ENCODE measurements around the gene BCAS3. TPM values are rescaled to one million over a fixed set of nuclear protein-coding genes. Genes with fewer than 3 reads are reported as not detected.

The BCAS3 gene
- total and polyA plus RNA-seq, 2 donors (not counting 1 experiment from before 2014, with no cell fraction given): 13.9 to 73.4 TPM

GRCh38 chr17:60740584-60740983 is 62.9 kb downstream of the BCAS3 start:
- DNase-seq (no peak), ATAC-seq (ENCODE audit: low read depth) (no peak)
- Histone ChIP-seq H3K4me2 (replicated peaks; ENCODE audit: low read depth, low read length, poor library complexity, severe bottlenecking) (no peak overlapping the region), H3K9ac (ENCODE audit: low read length) (no peak overlapping the region), H3K36me3 (replicated peaks in 1 of 2; ENCODE audit: control extremely low read depth in 1 of 2, control insufficient read depth in 1 of 2, extremely low read depth in 1 of 2, insufficient read depth in 2 of 2, low read length in 1 of 2) (no peaks in the 10 kb centered on the region), H3K4me3 (ENCODE audit: control extremely low read depth in 1 of 5, extremely low read depth in 1 of 5, insufficient read depth in 1 of 5, low read depth in 2 of 5, low read length in 4 of 5) (no peak overlapping the region), H3K79me2 (ENCODE audit: control insufficient read depth, insufficient read depth, low read length) (peaks cover 3% of the 10 kb centered on the region), H3K4me1 (ENCODE audit: control insufficient read depth in 2 of 2, insufficient read depth in 2 of 2, low read length in 2 of 2) (no peaks in the 10 kb centered on the region), H2AFZ (ENCODE audit: insufficient read depth, low read depth, low read length, poor library complexity, severe bottlenecking) (no peak overlapping the region), H3K27ac (ENCODE audit: low read length in 2 of 2) (no peak overlapping the region), H4K20me1 (ENCODE audit: control insufficient read depth, insufficient read depth, low read length, poor library complexity, severe bottlenecking) (no peaks in the 10 kb centered on the region), H3K27me3 (replicated peaks in 1 of 4; ENCODE audit: control extremely low read depth in 1 of 4, control insufficient read depth in 3 of 4, insufficient read depth in 4 of 4, low read length in 3 of 4) (no peaks in the 10 kb centered on the region), H3K9me3 (ENCODE audit: control extremely low read depth in 1 of 3, control insufficient read depth in 2 of 3, insufficient read depth in 1 of 3, low read length in 2 of 3) (no peaks in the 10 kb centered on the region)
- Mint-ChIP-seq H3K27ac (no peak overlapping the region), H3K9me3 (ENCODE audit: insufficient read depth) (no peaks in the 10 kb centered on the region), H3K4me3 (no peak overlapping the region), H3K4me1 (peaks cover 2% of the 10 kb centered on the region), H3K27me3 (no peaks in the 10 kb centered on the region)
- CTCF ChIA-PET: no interaction called here
- POLR2A ChIA-PET: no interaction called here
- TF ChIP-seq CTCF (IDR thresholded peaks at IDR 0.05): no peak
- no peak for TF ChIP-seq EZH2 (IDR thresholded peaks at IDR 0.05; ENCODE audit: borderline replicate concordance, insufficient read depth, low read depth, low read length, poor library complexity, severe bottlenecking)
- 100% methylated on average over 1 of the region's 4 CpGs for WGBS (ENCODE audit: insufficient coverage)
- intact Hi-C loops (cut with micrococcal nuclease): no loop called here

- WGBS (ENCODE audit: insufficient coverage): 98% methylated on average over 3 of the region's 4 CpGs
- no peaks in the 10 kb centered on the region for H3K4me1 ChIP-seq (ENCODE audit: control insufficient read depth in 2 of 2, insufficient read depth in 2 of 2, low read length in 2 of 2)
- H3K4me3 ChIP-seq (ENCODE audit: control extremely low read depth in 1 of 5, extremely low read depth in 1 of 5, insufficient read depth in 1 of 5, low read depth in 2 of 5, low read length in 4 of 5): no peak overlapping the region
- H3K36me3 ChIP-seq (replicated peaks in 1 of 2; ENCODE audit: control extremely low read depth in 1 of 2, control insufficient read depth in 1 of 2, extremely low read depth in 1 of 2, insufficient read depth in 2 of 2, low read length in 1 of 2): no peaks in the 10 kb centered on the region
- ATAC-seq (ENCODE audit: low read depth) (no peak), DNase-seq (no peak)
- Mint-ChIP-seq H3K4me1 (peaks cover 2% of the 10 kb centered on the region), H3K27ac (no peak overlapping the region), H3K9me3 (ENCODE audit: insufficient read depth) (no peaks in the 10 kb centered on the region), H3K27me3 (no peaks in the 10 kb centered on the region), H3K4me3 (no peak overlapping the region)
- no peaks in the 10 kb centered on the region for H4K20me1 ChIP-seq (ENCODE audit: control insufficient read depth, insufficient read depth, low read length, poor library complexity, severe bottlenecking)
- no peak overlapping the region for H3K9ac ChIP-seq (ENCODE audit: low read length)
- H2AFZ ChIP-seq (ENCODE audit: insufficient read depth, low read depth, low read length, poor library complexity, severe bottlenecking): no peak overlapping the region
- CTCF ChIA-PET: no interaction called here
- H3K27me3 ChIP-seq (replicated peaks in 1 of 4; ENCODE audit: control extremely low read depth in 1 of 4, control insufficient read depth in 3 of 4, insufficient read depth in 4 of 4, low read length in 3 of 4): no peaks in the 10 kb centered on the region
- POLR2A ChIA-PET: no interaction called here
- intact Hi-C loops (cut with micrococcal nuclease): no loop called here
- no peaks in the 10 kb centered on the region for H3K9me3 ChIP-seq (ENCODE audit: control extremely low read depth in 1 of 3, control insufficient read depth in 2 of 3, insufficient read depth in 1 of 3, low read length in 2 of 3)
- TF ChIP-seq CTCF (IDR thresholded peaks at IDR 0.05) (no peak), EZH2 (IDR thresholded peaks at IDR 0.05; ENCODE audit: borderline replicate concordance, insufficient read depth, low read depth, low read length, poor library complexity, severe bottlenecking) (no peak)
- H3K4me2 ChIP-seq (replicated peaks; ENCODE audit: low read depth, low read length, poor library complexity, severe bottlenecking): no peak overlapping the region
- H3K79me2 ChIP-seq (ENCODE audit: control insufficient read depth, insufficient read depth, low read length): peaks cover 3% of the 10 kb centered on the region
- no peak overlapping the region for H3K27ac ChIP-seq (ENCODE audit: low read length in 2 of 2)
Measured at GRCh38 chr17:60741031-60741430, 63.4 kb downstream of the BCAS3 start.
